22Rv1 (cell line): ENCODE results near the gene ENTREP3.

Source experiments
- ZFX ChIP-seq: fragments of 450-650 bp; IDR thresholded peaks from 2 replicates; pipeline ENCODE4 v1.6.1; 2017; ENCODE audit warnings: antibody characterized with exemption, borderline replicate concordance
- TF ChIP-seq, protein P1 (sequence below): fragments of 450-650 bp; IDR thresholded peaks from 2 replicates; pipeline ENCODE4 v1.5.1; 2017; ENCODE audit warnings: mild to moderate bottlenecking

DNA sequence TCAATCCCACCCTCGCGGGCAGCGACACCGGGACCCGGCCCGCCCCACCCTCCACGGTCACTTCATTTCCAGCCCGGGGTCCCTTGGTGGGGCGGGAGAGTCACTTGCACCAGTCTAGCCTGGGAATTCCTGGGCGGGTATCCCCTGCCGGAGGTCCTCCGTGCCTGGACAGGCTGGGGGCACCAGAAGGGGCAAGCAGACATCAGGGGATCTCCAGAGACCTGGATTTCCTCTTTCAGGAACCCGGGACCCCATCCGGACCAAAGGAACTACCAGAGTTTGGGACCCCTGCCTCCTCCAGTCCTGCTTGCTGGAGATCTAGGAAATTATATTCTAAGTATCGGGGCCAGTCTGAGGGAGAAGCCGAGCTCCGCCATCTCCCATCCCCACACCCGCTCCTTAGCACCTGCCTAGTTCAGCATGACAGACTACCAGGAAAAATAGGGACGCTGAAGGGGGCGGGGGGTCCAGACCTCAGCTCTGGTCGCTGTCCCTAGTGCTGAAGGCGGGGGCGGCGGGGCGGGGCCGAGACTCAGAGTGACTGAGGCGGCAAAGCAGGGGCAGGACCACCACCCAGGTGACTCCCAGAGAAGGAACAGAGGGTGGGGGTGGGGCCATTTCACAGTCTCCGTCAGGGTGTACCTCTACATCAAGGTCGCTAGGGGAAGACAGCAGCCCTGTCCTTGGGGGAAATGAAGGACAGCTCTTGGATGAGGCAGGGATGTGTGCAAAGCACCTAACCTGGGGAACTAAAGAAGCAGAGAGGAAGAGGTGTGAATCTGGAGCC lies 22.8 kb upstream of the ENTREP3 start:
- TF ChIP-seq, protein P1, sequence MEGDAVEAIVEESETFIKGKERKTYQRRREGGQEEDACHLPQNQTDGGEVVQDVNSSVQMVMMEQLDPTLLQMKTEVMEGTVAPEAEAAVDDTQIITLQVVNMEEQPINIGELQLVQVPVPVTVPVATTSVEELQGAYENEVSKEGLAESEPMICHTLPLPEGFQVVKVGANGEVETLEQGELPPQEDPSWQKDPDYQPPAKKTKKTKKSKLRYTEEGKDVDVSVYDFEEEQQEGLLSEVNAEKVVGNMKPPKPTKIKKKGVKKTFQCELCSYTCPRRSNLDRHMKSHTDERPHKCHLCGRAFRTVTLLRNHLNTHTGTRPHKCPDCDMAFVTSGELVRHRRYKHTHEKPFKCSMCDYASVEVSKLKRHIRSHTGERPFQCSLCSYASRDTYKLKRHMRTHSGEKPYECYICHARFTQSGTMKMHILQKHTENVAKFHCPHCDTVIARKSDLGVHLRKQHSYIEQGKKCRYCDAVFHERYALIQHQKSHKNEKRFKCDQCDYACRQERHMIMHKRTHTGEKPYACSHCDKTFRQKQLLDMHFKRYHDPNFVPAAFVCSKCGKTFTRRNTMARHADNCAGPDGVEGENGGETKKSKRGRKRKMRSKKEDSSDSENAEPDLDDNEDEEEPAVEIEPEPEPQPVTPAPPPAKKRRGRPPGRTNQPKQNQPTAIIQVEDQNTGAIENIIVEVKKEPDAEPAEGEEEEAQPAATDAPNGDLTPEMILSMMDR = peak; percentile 47
- TF ChIP-seq ZFX = no peak
